ENCODE measurements around the gene SELENON.

The SELENON gene

GRCh38 chr1:25787760-25788166, 12.2 kb upstream of the SELENON start:
- Histone ChIP-seq H2AK5ac (ENCODE audit: low read length) (no peak overlapping the region), H3K9ac (ENCODE audit: low read length) (no peak overlapping the region), H3K9me3 (ENCODE audit: insufficient read depth, low read depth, low read length) (peaks cover 3% of the 10 kb centered on the region), H3K4ac (ENCODE audit: low read depth, low read length) (no peak overlapping the region), H3K23ac (ENCODE audit: low read length) (no peak overlapping the region), H4K12ac (ENCODE audit: low read depth, low read length) (no peak overlapping the region), H3K79me1 (ENCODE audit: low read length) (no peaks in the 10 kb centered on the region), H4K8ac (ENCODE audit: low read depth, low read length) (no peak overlapping the region), H2AFZ (ENCODE audit: insufficient read depth, low read length, poor library complexity) (no peak overlapping the region), H3K14ac (ENCODE audit: low read length) (no peak overlapping the region), H3K4me3 (ENCODE audit: low read depth, low read length) (no peak overlapping the region), H2BK5ac (ENCODE audit: low read depth, low read length, poor library complexity) (no peak overlapping the region), H3K27me3 (ENCODE audit: insufficient read depth, low read length) (peaks cover 2% of the 10 kb centered on the region), H3K4me1 (ENCODE audit: control insufficient read depth in 1 of 2, insufficient read depth in 2 of 2, low read length in 2 of 2) (peaks cover 5 to 7% of the 10 kb centered on the region in 2 experiments), H3K18ac (ENCODE audit: low read length) (no peak overlapping the region), H3K27ac (ENCODE audit: low read depth, low read length) (no peak overlapping the region), H4K91ac (ENCODE audit: low read depth, low read length) (no peak overlapping the region), H3K36me3 (ENCODE audit: control insufficient read depth in 1 of 2, insufficient read depth in 2 of 2, low read length in 2 of 2) (no peaks in the 10 kb centered on the region), H2BK120ac (ENCODE audit: insufficient read depth, low read length, poor library complexity) (no peak overlapping the region), H3K4me2 (ENCODE audit: low read length) (no peak overlapping the region), H3K79me2 (ENCODE audit: control insufficient read depth, insufficient read depth, low read length, poor library complexity) (no peaks in the 10 kb centered on the region), H2BK12ac (ENCODE audit: low read length) (no peak overlapping the region)
- no peak for DNase-seq
- WGBS (ENCODE audit: extremely low coverage, insufficient coverage, insufficient read length), result no CpG with 5 or more reads among the region's 5 CpGs

- no peaks in the 10 kb centered on the region for H3K36me3 ChIP-seq (ENCODE audit: control insufficient read depth in 1 of 2, insufficient read depth in 2 of 2, low read length in 2 of 2)
- no peak overlapping the region for H2BK120ac ChIP-seq (ENCODE audit: insufficient read depth, low read length, poor library complexity)
- H3K27me3 ChIP-seq (ENCODE audit: insufficient read depth, low read length), result peaks cover 2% of the 10 kb centered on the region
- no peak overlapping the region for H4K8ac ChIP-seq (ENCODE audit: low read depth, low read length)
- H3K18ac ChIP-seq (ENCODE audit: low read length), result no peak overlapping the region
- H3K9ac ChIP-seq (ENCODE audit: low read length), result peak overlapping the region; percentile 38
- no peak overlapping the region for H4K91ac ChIP-seq (ENCODE audit: low read depth, low read length)
- DNase-seq, result no peak
- no peak overlapping the region for H2BK12ac ChIP-seq (ENCODE audit: low read length)
- H3K4ac ChIP-seq (ENCODE audit: low read depth, low read length), result no peak overlapping the region
- no peaks in the 10 kb centered on the region for H3K79me2 ChIP-seq (ENCODE audit: control insufficient read depth, insufficient read depth, low read length, poor library complexity)
- peaks cover 3% of the 10 kb centered on the region for H3K9me3 ChIP-seq (ENCODE audit: insufficient read depth, low read depth, low read length)
- H2AFZ ChIP-seq (ENCODE audit: insufficient read depth, low read length, poor library complexity), result no peak overlapping the region
- no peak overlapping the region for H3K27ac ChIP-seq (ENCODE audit: low read depth, low read length)
- no peak overlapping the region for H2BK5ac ChIP-seq (ENCODE audit: low read depth, low read length, poor library complexity)
- H3K4me3 ChIP-seq (ENCODE audit: low read depth, low read length), result no peak overlapping the region
- no peaks in the 10 kb centered on the region for H3K79me1 ChIP-seq (ENCODE audit: low read length)
- no peak overlapping the region for H4K12ac ChIP-seq (ENCODE audit: low read depth, low read length)
- H3K4me1 ChIP-seq (ENCODE audit: control insufficient read depth in 1 of 2, insufficient read depth in 2 of 2, low read length in 2 of 2), result peaks cover 5% of the 10 kb centered on the region in 2 experiments
- H3K4me2 ChIP-seq (ENCODE audit: low read length), result no peak overlapping the region
- H3K23ac ChIP-seq (ENCODE audit: low read length), result no peak overlapping the region
- WGBS (ENCODE audit: extremely low coverage, insufficient coverage, insufficient read length), result no CpG with 5 or more reads among the region's 6 CpGs
- no peak overlapping the region for H3K14ac ChIP-seq (ENCODE audit: low read length)
- no peak overlapping the region for H2AK5ac ChIP-seq (ENCODE audit: low read length)
Measured at GRCh38 chr1:25790472-25790871, 9.5 kb upstream of the SELENON start.

GRCh38 chr1:25792115-25792514, 7.9 kb upstream of the SELENON start:
- H3K9ac ChIP-seq (ENCODE audit: low read length), result no peak overlapping the region
- no peak overlapping the region for H2BK5ac ChIP-seq (ENCODE audit: low read depth, low read length, poor library complexity)
- H3K36me3 ChIP-seq (ENCODE audit: control insufficient read depth in 1 of 2, insufficient read depth in 2 of 2, low read length in 2 of 2), result no peaks in the 10 kb centered on the region
- peaks cover 3% of the 10 kb centered on the region for H3K9me3 ChIP-seq (ENCODE audit: insufficient read depth, low read depth, low read length)
- peak in 1 of 2 donors; percentile 43 for DNase-seq
- no peak overlapping the region for H4K8ac ChIP-seq (ENCODE audit: low read depth, low read length)
- no peak overlapping the region for H2BK120ac ChIP-seq (ENCODE audit: insufficient read depth, low read length, poor library complexity)
- H2AK5ac ChIP-seq (ENCODE audit: low read length), result no peak overlapping the region
- no peak overlapping the region for H3K14ac ChIP-seq (ENCODE audit: low read length)
- H2BK12ac ChIP-seq (ENCODE audit: low read length), result no peak overlapping the region
- H3K4me1 ChIP-seq (ENCODE audit: control insufficient read depth in 1 of 2, insufficient read depth in 2 of 2, low read length in 2 of 2), result peaks cover 3% of the 10 kb centered on the region in 2 experiments
- no peaks in the 10 kb centered on the region for H3K79me1 ChIP-seq (ENCODE audit: low read length)
- no peak overlapping the region for H4K91ac ChIP-seq (ENCODE audit: low read depth, low read length)
- no peak overlapping the region for H4K12ac ChIP-seq (ENCODE audit: low read depth, low read length)
- H2AFZ ChIP-seq (ENCODE audit: insufficient read depth, low read length, poor library complexity), result no peak overlapping the region
- H3K27me3 ChIP-seq (ENCODE audit: insufficient read depth, low read length), result peaks cover 2% of the 10 kb centered on the region
- no peak overlapping the region for H3K18ac ChIP-seq (ENCODE audit: low read length)
- no CpG with 5 or more reads among the region's 4 CpGs for WGBS (ENCODE audit: extremely low coverage, insufficient coverage, insufficient read length)
- H3K79me2 ChIP-seq (ENCODE audit: control insufficient read depth, insufficient read depth, low read length, poor library complexity), result no peaks in the 10 kb centered on the region
- H3K4ac ChIP-seq (ENCODE audit: low read depth, low read length), result no peak overlapping the region
- H3K23ac ChIP-seq (ENCODE audit: low read length), result no peak overlapping the region
- H3K4me3 ChIP-seq (ENCODE audit: low read depth, low read length), result no peak overlapping the region
- no peak overlapping the region for H3K4me2 ChIP-seq (ENCODE audit: low read length)
- no peak overlapping the region for H3K27ac ChIP-seq (ENCODE audit: low read depth, low read length)

- Histone ChIP-seq H4K12ac (ENCODE audit: low read depth, low read length) (no peak overlapping the region), H3K4me2 (ENCODE audit: low read length) (no peak overlapping the region), H3K14ac (ENCODE audit: low read length) (no peak overlapping the region), H3K18ac (ENCODE audit: low read length) (no peak overlapping the region), H3K36me3 (ENCODE audit: control insufficient read depth in 1 of 2, insufficient read depth in 2 of 2, low read length in 2 of 2) (no peaks in the 10 kb centered on the region), H3K27ac (ENCODE audit: low read depth, low read length) (no peak overlapping the region), H2BK12ac (ENCODE audit: low read length) (no peak overlapping the region), H2AFZ (ENCODE audit: insufficient read depth, low read length, poor library complexity) (no peak overlapping the region), H4K91ac (ENCODE audit: low read depth, low read length) (no peak overlapping the region), H2BK5ac (ENCODE audit: low read depth, low read length, poor library complexity) (no peak overlapping the region), H3K4ac (ENCODE audit: low read depth, low read length) (no peak overlapping the region), H3K9ac (ENCODE audit: low read length) (no peak overlapping the region), H3K23ac (ENCODE audit: low read length) (no peak overlapping the region), H4K8ac (ENCODE audit: low read depth, low read length) (no peak overlapping the region), H3K27me3 (ENCODE audit: insufficient read depth, low read length) (no peaks in the 10 kb centered on the region), H2BK120ac (ENCODE audit: insufficient read depth, low read length, poor library complexity) (no peak overlapping the region), H3K79me2 (ENCODE audit: control insufficient read depth, insufficient read depth, low read length, poor library complexity) (no peaks in the 10 kb centered on the region), H2AK5ac (ENCODE audit: low read length) (no peak overlapping the region), H3K4me3 (ENCODE audit: low read depth, low read length) (no peak overlapping the region), H3K79me1 (ENCODE audit: low read length) (no peaks in the 10 kb centered on the region), H3K9me3 (ENCODE audit: insufficient read depth, low read depth, low read length) (peaks cover 3% of the 10 kb centered on the region), H3K4me1 (ENCODE audit: control insufficient read depth in 1 of 2, insufficient read depth in 2 of 2, low read length in 2 of 2) (no peaks in the 10 kb centered on the region)
- DNase-seq, result no peak
- no CpG with 5 or more reads among the region's 7 CpGs for WGBS (ENCODE audit: extremely low coverage, insufficient coverage, insufficient read length)
Measured at GRCh38 chr1:25793585-25794170, 6.3 kb upstream of the SELENON start.

Data from trophoblast cell (in vitro differentiated cells and primary cell).